HG03469 (cell line): ENCODE data around the gene NEK10.

ENCODE experiments used
- ATAC-seq: cut with Tn5 transposase; IDR thresholded peaks from one replicate; pipeline ENCODE4 v1.9.1; 2021; ENCODE audit warnings: mild to moderate bottlenecking, moderate library complexity, moderate number of reproducible peaks; ENCODE audit not compliant: unreplicated experiment

NEK10 gene

DNA sequence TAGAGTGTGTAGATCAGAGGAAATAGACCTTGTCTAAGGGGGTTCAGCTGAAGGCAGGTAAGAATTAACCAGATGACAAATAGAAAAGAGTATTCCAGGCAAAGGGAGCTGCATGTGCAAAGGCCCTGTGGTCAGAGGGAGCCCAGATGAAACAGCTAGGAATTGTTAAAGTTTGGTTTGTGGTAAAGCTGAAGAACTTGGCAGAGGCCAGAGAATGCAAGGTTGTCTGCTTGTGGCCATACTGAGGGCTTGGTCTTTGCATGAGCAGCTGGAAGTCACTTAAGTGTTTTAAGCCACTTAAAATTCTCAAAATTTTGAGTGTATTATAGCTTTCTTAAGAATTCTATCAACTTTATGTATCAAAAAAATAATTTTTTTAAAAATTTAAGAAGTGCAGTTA, 116.5 kb downstream of the NEK10 start:
- ATAC-seq = no peak

GRCh38 chr3:27244374-27244773, 124.8 kb downstream of the NEK10 start:
- no peak for ATAC-seq

GRCh38 chr3:27239951-27240350, 129.2 kb downstream of the NEK10 start:
- ATAC-seq = no peak

- ATAC-seq = no peak
Observed at GRCh38 chr3:27228805-27229204, 140.4 kb downstream of the NEK10 start.

DNA sequence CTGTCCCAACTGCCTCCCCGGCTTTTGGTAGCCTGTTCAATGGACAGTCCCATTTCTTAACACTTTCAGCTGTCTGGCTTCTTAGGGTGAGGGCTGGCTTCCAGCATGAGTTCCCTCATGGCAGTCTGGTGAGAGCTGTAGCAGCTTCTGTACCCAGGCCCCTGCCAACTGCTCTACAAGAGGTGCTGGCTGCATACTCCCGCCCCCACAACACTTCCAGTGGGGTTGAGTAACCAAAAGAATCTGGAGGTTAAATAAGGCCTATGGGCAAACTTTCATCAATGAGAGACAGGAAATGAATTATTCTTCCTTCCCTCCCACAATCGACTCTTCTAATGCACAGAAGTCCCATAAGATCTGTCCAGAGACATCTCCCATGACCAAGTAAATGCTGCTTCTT, 145.0 kb downstream of the NEK10 start:
- no peak for ATAC-seq

- ATAC-seq = no peak
Observed at GRCh38 chr3:27221264-27221932, 147.8 kb downstream of the NEK10 start.

GRCh38 chr3:27220166-27220565, 149.0 kb downstream of the NEK10 start:
- ATAC-seq = no peak

GRCh38 chr3:27219127-27219845, 149.9 kb downstream of the NEK10 start:
- no peak for ATAC-seq

DNA sequence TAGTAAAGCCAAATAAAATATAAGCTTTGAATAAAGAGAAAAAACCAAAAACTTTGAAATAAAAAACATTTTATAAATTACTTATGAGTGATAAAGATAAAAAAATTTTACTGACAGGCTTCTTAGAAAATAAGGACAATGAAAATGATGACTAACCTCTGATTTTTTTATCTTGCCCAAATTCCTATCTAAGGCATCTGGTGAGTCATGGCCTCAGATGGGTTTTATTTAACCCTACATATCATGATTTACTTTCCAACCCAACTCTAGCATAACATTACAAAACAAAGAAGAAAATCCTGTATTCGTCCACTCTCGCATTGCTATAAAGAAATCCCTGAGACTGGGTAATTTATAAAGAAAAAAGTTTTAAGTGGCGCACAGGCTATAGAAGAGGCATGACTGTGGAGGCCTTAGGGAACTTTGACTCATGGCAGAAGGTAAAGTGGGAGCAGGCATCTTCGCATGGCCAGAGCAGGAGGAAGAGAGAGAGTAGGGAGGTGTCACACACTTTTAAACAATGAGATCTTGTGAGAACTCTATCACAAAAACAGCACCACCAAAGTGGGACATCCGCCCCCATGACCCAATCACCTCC, 152.1 kb downstream of the NEK10 start:
- no peak for ATAC-seq

- ATAC-seq = no peak
Observed at GRCh38 chr3:27216295-27216855, 152.8 kb downstream of the NEK10 start.

GRCh38 chr3:27213450-27213849, 155.7 kb downstream of the NEK10 start:
- ATAC-seq = no peak

DNA sequence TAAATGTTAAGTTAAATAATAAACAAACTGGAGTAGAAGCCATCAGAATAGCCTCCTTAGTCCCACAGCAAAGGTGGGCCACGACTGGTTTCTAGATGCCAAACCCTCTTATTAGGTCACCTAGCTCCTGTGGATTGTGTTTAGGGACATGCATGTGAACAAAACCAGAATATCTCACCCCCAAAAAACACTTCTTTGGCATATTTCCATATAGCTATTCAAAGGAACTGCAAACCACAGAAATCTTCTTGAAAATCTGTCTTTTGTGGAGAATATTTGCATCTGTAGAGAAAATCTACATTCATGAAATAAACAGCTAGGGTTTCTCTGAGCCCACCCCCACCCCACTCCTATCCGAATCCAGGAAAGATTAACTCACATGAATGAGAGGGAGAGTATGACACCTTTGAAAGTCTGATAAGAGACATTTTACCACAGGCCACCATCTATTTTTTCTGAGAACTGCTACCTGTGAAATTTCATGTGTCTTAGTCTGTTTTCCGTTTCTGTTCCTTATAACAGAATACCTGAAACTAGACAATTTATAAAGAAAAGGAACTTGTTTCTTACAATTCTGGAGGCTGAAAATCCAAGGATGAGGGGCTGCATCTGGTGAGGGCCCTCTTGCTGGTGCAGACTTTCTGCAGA, 159.4 kb downstream of the NEK10 start:
- ATAC-seq = no peak

- no peak for ATAC-seq
Observed at GRCh38 chr3:27208961-27209616, 160.1 kb downstream of the NEK10 start.

- no peak for ATAC-seq
Observed at GRCh38 chr3:27202959-27203358, 166.2 kb downstream of the NEK10 start.

DNA sequence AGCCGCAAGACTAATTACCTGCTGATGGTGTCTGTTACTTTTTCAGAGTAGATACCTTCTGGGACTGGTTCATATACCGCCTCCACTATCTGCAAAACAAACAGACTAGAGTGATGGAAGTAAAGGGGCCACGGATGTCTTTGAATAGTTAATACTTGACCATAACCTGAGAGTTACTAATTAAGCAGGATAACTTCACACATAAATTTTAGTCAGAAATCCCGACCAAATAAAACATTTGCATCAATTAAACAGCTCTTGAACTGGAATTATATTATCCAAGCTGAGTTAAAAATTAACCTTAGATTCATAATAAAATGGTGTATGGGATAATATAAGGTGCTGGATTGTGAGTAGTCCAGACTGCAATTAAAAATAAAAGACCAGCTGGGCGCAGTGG, 167.7 kb downstream of the NEK10 start:
- ATAC-seq = no peak

DNA sequence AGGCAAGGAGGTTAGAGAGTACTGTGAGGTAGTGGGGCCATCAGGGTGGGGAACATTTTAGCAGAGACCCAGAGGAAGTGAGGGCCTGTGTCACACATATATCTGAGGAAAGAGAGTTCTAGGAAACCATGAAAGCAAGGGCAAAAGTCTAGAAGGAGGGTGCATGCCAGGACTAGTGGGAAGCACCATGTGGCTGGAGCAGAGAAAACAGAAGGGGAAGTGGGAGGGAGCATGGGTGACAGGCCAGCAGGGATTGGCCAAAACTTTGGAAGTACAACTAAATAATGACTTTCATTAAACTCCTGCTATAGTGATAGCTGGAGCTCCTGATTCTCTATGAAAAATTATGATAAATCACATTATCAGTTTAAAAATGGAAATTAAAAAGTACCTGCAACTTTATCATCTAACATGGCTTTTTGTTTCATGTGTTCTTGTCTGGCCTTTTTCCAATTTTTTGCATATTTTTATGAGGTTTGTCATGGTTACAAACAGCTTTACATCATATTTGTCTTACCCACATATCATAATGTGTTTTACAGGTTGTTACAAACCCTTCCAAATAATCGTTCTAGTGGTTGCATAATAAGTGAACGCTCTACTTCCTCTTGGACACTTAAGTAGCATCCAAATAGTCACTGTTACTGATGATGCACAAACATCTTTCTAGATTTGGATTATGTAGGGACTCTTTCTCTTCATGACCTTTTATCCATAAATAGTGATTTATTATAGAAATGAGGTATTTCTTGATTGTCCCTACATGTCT, 168.3 kb downstream of the NEK10 start:
- ATAC-seq = no peak

DNA sequence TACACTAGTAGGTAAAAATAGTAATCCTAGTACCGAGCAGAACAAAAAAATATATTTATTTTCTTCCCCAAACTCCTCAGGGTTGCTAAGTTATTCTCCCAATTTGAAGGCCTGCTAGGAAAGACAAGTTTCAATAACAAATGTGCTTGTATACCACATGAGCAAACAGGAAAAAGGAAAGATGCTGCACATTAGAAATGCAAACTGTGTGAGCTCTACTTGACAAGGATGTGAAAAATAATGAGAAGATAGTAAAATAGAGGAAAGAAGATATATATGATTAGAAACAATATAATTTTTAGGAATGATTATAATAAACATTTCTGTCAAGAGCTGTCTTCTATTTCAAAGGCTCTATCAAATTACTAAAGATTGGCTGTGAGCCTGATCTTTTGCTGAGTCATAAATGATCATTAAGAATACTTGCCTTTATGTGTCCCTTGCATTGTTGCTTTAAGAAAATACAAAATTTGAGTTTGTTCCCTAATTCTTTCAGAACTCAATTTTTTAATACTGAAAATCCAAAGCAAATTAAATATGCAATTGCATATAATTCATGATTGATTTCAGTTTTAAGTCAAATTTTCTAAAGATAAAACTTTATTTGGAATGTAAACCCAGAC, 174.2 kb downstream of the NEK10 start:
- ATAC-seq = no peak

DNA sequence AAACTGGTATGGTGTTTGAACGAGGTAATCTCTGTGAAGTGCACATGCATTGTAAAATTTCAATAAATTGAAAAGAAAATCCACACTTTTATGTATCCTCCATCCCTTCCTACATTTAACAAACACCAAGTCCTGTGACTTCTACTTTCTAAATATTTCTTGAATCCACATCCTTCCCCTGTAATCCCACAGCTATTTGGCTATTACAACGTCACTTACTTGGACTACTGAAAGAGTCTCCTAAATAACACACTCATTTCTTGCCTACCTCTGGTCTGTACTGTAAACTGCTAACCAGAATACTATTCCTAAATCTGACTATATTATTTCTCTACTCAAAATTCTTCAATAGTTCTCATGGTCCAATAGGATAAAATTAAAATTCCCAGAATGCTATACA, 176.1 kb downstream of the NEK10 start:
- no peak for ATAC-seq

DNA sequence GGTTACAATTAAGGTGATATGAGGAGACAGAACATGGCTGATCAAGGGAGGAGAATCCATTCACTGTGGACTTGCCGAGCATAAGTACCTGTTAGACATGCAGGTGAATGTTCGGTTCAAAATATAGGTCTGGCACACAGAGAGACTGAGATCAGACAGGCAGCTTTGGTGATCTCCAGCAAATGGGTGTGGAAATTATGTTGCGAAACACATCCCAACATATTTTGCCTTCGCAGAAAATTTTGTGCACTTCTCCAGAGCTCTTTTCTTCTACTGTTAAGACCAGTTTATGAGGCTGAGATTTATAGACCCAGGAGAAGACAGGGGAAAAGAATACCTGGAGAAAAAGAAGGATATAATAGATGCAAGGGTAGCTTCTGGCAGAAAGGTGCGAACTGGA, 183.2 kb downstream of the NEK10 start:
- no peak for ATAC-seq
